GM19025 (cell line): ENCODE results near the gene CNTRL.
"Not testable (repeated sequence)": the region's sequence is repeated elsewhere in the genome, so short reads cannot be mapped to it uniquely, and the experiment has no call there.

ENCODE experiments used
- ATAC-seq: cut with Tn5 transposase; IDR thresholded peaks from one replicate; pipeline ENCODE4 v1.9.1; 2021; ENCODE audit warnings: mild to moderate bottlenecking, low read depth, moderate library complexity; ENCODE audit not compliant: unreplicated experiment

Gene CNTRL

GRCh38 chr9:121074370-121075250 lies at the start of gene CNTRL:
TSS of gene CNTRL (plus strand) at chr9:121074955. CDS start at chr9:121088327, 13,372 bp downstream.
- ATAC-seq, result peak; percentile 64

GRCh38 chr9:121026260-121026691 lies 48.5 kb upstream of the CNTRL start:
- no peak for ATAC-seq

GRCh38 chr9:121026768-121027167 lies 48.0 kb upstream of the CNTRL start:
- no peak for ATAC-seq

- ATAC-seq, result not testable (repeated sequence)
Measured at GRCh38 chr9:121028285-121028684, 46.5 kb upstream of the CNTRL start.

GRCh38 chr9:121029469-121029868 lies 45.3 kb upstream of the CNTRL start:
- no peak for ATAC-seq

- no peak for ATAC-seq
Measured at GRCh38 chr9:121034529-121034928, 40.2 kb upstream of the CNTRL start.

- ATAC-seq, result not testable (repeated sequence)
Measured at GRCh38 chr9:121035717-121036116, 39.0 kb upstream of the CNTRL start.

- ATAC-seq, result no peak
Measured at GRCh38 chr9:121038362-121038761, 36.4 kb upstream of the CNTRL start.

- no peak for ATAC-seq
Measured at GRCh38 chr9:121038804-121039203, 36.0 kb upstream of the CNTRL start.

- ATAC-seq, result no peak
Measured at GRCh38 chr9:121048175-121048574, 26.6 kb upstream of the CNTRL start.

- no peak for ATAC-seq
Measured at GRCh38 chr9:121048618-121049017, 26.1 kb upstream of the CNTRL start.

- no peak for ATAC-seq
Measured at GRCh38 chr9:121050128-121050988, 24.4 kb upstream of the CNTRL start, which contains the start of gene C5. TSS of gene C5 (minus strand) at chr9:121050275. CDS start at chr9:121050246, 29 bp downstream.

- ATAC-seq, result no peak
Measured at GRCh38 chr9:121053544-121053943, 21.2 kb upstream of the CNTRL start.

GRCh38 chr9:121055642-121056143 lies 19.1 kb upstream of the CNTRL start:
- no peak for ATAC-seq

GRCh38 chr9:121057821-121058220 lies 16.9 kb upstream of the CNTRL start:
- ATAC-seq, result no peak

GRCh38 chr9:121059513-121059912 lies 15.2 kb upstream of the CNTRL start:
- ATAC-seq, result no peak

- no peak for ATAC-seq
Measured at GRCh38 chr9:121059998-121060636, 14.6 kb upstream of the CNTRL start.

GRCh38 chr9:121066850-121067249 lies 7.9 kb upstream of the CNTRL start:
- no peak for ATAC-seq

GRCh38 chr9:121067640-121068039 lies 7.1 kb upstream of the CNTRL start:
- no peak for ATAC-seq

- no peak for ATAC-seq
Measured at GRCh38 chr9:121069396-121069795, 5.4 kb upstream of the CNTRL start.

GRCh38 chr9:121071370-121071755 lies 3.4 kb upstream of the CNTRL start:
- ATAC-seq, result no peak
